WTC11 (cell line): ENCODE measurements around the gene TMEM130. TPM values are rescaled to one million over a fixed set of nuclear protein-coding genes. Genes with fewer than 3 reads are reported as not detected.

Experiments
- ATAC-seq: fragments of 200-7000 bp; cut with Tn5 transposase; 2 replicates; pipeline ENCODE4 v1.10.0; 2021; ENCODE audit warnings: mild to moderate bottlenecking, moderate library complexity
- CTCF ChIA-PET: fragments of 300-600 bp; sonication (Branson Sonifier 250); formaldehyde crosslinking; loops from one replicate; lab custom pipeline; 2021; ENCODE audit warnings: antibody characterized with exemption; lab: Charles Lee
- POLR2A ChIA-PET: fragments of 350-600 bp; sonication (Branson Sonifier 250); formaldehyde crosslinking; loops from one replicate; lab custom pipeline; 2021; ENCODE audit warnings: antibody characterized with exemption; lab: Charles Lee
- DNase-seq: peaks from one replicate; pipeline ENCODE4 v3.0.0; 2021; ENCODE audit warnings: low spot score
- H3K27ac Mint-ChIP-seq: 2 replicates; pipeline ENCODE4 v1.8.0; 2021; ENCODE audit warnings: mixed read lengths
- H3K27me3 Mint-ChIP-seq: 2 replicates; pipeline ENCODE4 v1.8.0; 2021; ENCODE audit warnings: low read depth, mild to moderate bottlenecking, moderate library complexity, mixed read lengths
- H3K36me3 Mint-ChIP-seq: 2 replicates; pipeline ENCODE4 v1.8.0; 2021; ENCODE audit warnings: mixed read lengths
- H3K4me1 Mint-ChIP-seq: 2 replicates; pipeline ENCODE4 v1.8.0; 2022; ENCODE audit warnings: mixed read lengths
- H3K4me3 Mint-ChIP-seq: 2 replicates; pipeline ENCODE4 v1.8.0; 2021; ENCODE audit warnings: mild to moderate bottlenecking, moderate library complexity, mixed read lengths
- H3K9me3 Mint-ChIP-seq: 2 replicates; pipeline ENCODE4 v1.8.0; 2021; ENCODE audit warnings: mixed read lengths
- AFF4 ChIP-seq: sonication (generic); formaldehyde crosslinking; IDR thresholded peaks from 2 replicates; pipeline ENCODE4 v1.8.1; 2023; ENCODE audit warnings: mild to moderate bottlenecking, missing genetic modification reagents, borderline replicate concordance
- AR ChIP-seq: fragments of 250-450 bp; sonication (Bioruptor Pico); IDR thresholded peaks from 2 replicates; pipeline ENCODE4 v1.9.0; 2021; ENCODE audit warnings: mild to moderate bottlenecking
- ETV6 ChIP-seq: sonication (generic); formaldehyde crosslinking; IDR thresholded peaks from 2 replicates; pipeline ENCODE4 v1.8.1; 2022; ENCODE audit warnings: mild to moderate bottlenecking, missing genetic modification reagents
- KAT7 ChIP-seq: sonication (generic); formaldehyde crosslinking; IDR thresholded peaks from 2 replicates; pipeline ENCODE4 v1.8.1; 2023; ENCODE audit warnings: missing genetic modification reagents, mild to moderate bottlenecking, borderline replicate concordance
- MYBL2 ChIP-seq: sonication (generic); formaldehyde crosslinking; IDR thresholded peaks from 2 replicates; pipeline ENCODE4 v1.8.1; 2023; ENCODE audit warnings: mild to moderate bottlenecking, moderate library complexity, missing genetic modification reagents
- PREB ChIP-seq: sonication (generic); formaldehyde crosslinking; IDR thresholded peaks from 2 replicates; pipeline ENCODE4 v1.8.1; 2022; ENCODE audit warnings: mild to moderate bottlenecking, missing genetic modification reagents, moderate library complexity, borderline replicate concordance
- PRRX2 ChIP-seq: fragments of 250-450 bp; sonication (Bioruptor Pico); IDR thresholded peaks from 2 replicates; pipeline ENCODE4 v1.8.0; 2021; ENCODE audit warnings: mild to moderate bottlenecking
- SMAD3 ChIP-seq: sonication (generic); formaldehyde crosslinking; IDR thresholded peaks from 2 replicates; pipeline ENCODE4 v1.8.0; 2022; ENCODE audit warnings: missing genetic modification reagents, mild to moderate bottlenecking, borderline replicate concordance
- SP1 ChIP-seq: sonication (generic); formaldehyde crosslinking; conservative IDR thresholded peaks from 2 replicates; pipeline ENCODE4 v1.8.1; 2022; ENCODE audit warnings: missing genetic modification reagents
- USF1 ChIP-seq: sonication (generic); formaldehyde crosslinking; IDR thresholded peaks from 2 replicates; pipeline ENCODE4 v1.8.0; 2022; ENCODE audit warnings: mild to moderate bottlenecking, missing genetic modification reagents
- ZNF281 ChIP-seq: sonication (generic); formaldehyde crosslinking; IDR thresholded peaks from 2 replicates; pipeline ENCODE4 v1.8.0; 2023; ENCODE audit warnings: mild to moderate bottlenecking, missing genetic modification reagents
- ZSCAN18 ChIP-seq: fragments of 250-450 bp; sonication (Bioruptor Pico); IDR thresholded peaks from 2 replicates; pipeline ENCODE4 v2.1.2; 2022; ENCODE audit warnings: mild to moderate bottlenecking, moderate library complexity
- total RNA-seq: library from RNA; stranded (reverse); gene quantifications from 3 replicates; pipeline ENCODE4 v1.2.3, GENCODE V29; 2021

Gene TMEM130
- total RNA-seq, 1 experiment from 2014 or later = 3.2 TPM

GRCh38 chr7:98878365-98879197 is 8.8 kb upstream of the TMEM130 start, which contains the start of gene TRRAP (continued):
- no peak for TF ChIP-seq AFF4 (CRISPR knock-in tag)
- TF ChIP-seq KAT7 (CRISPR knock-in tag) = 0 out of 2 replicates have a peak, but pooled peaks have one; percentile 69
- no peak for TF ChIP-seq ZNF281 (CRISPR knock-in tag)
- TF ChIP-seq ETV6 (CRISPR knock-in tag) = no peak
- TF ChIP-seq SMAD3 (CRISPR knock-in tag) = no peak
- no peak; the same call in 1 of the 2 replicates for TF ChIP-seq SP1 (CRISPR knock-in tag)
- TF ChIP-seq, all 79 proteins: peak for 13

- Mint-ChIP-seq H3K4me1 (peaks cover 14% of the 10 kb centered on the region), H3K36me3 (peaks cover 15% of the 10 kb centered on the region), H3K27ac (no peak overlapping the region), H3K9me3 (no peaks in the 10 kb centered on the region), H3K4me3 (peak overlapping the region; percentile 59), H3K27me3 (peaks cover 8% of the 10 kb centered on the region)
- ATAC-seq (no peak; the same call in 1 of the 2 replicates), DNase-seq (no peak)
- ChIA-PET CTCF (interaction anchor here (0.6 to 1.5 kb wide), 18 partner anchors 8 to 668 kb away, joined by 3 to 9 read pairs (median 4); partner anchors contain the start of genes BAIAP2L1, BUD31, PDAP1 and TMEM130), POLR2A (interaction anchor here (0.6 to 1.1 kb wide), 4 partner anchors 8 to 531 kb away, joined by 3 to 7 read pairs (median 3); partner anchors contain the start of genes BUD31, PDAP1 and TMEM130)
- no peak for TF ChIP-seq ZSCAN18
- TF ChIP-seq PREB (CRISPR knock-in tag) = no peak
- TF ChIP-seq MYBL2 (CRISPR knock-in tag) = no peak
- no peak for TF ChIP-seq AR (CRISPR knock-in tag)
- no peak for TF ChIP-seq USF1 (CRISPR knock-in tag)
- no peak for TF ChIP-seq PRRX2 (CRISPR knock-in tag)
- no peak for TF ChIP-seq ETV6 (CRISPR knock-in tag)
Observed at GRCh38 chr7:98877692-98878364, 8.0 kb upstream of the TMEM130 start.
